HG03095 (cell line): ENCODE results near the gene TEAD3.
"Not testable (repeated sequence)": the region's sequence is repeated elsewhere in the genome, so short reads cannot be mapped to it uniquely, and the experiment has no call there.

ENCODE experiments used
- ATAC-seq: cut with Tn5 transposase; IDR thresholded peaks from one replicate; pipeline ENCODE4 v1.9.1; 2021; ENCODE audit warnings: moderate library complexity; ENCODE audit not compliant: unreplicated experiment

TEAD3 gene

GRCh38 chr6:35496841-35497570 lies at the start of gene TEAD3:
TEAD3 (minus strand) TSS chr6:35497079.
- ATAC-seq: no peak

- no peak for ATAC-seq
Measured at GRCh38 chr6:35544769-35545361, 48.0 kb upstream of the TEAD3 start.

GRCh38 chr6:35543459-35544193 lies 46.7 kb upstream of the TEAD3 start:
- ATAC-seq: no peak

- ATAC-seq: no peak
Measured at GRCh38 chr6:35541836-35542235, 45.0 kb upstream of the TEAD3 start.

- no peak for ATAC-seq
Measured at GRCh38 chr6:35539223-35539622, 42.3 kb upstream of the TEAD3 start.

GRCh38 chr6:35535847-35536246 lies 39.0 kb upstream of the TEAD3 start:
- ATAC-seq: not testable (repeated sequence)

GRCh38 chr6:35534407-35535170 lies 37.7 kb upstream of the TEAD3 start:
- no peak for ATAC-seq

GRCh38 chr6:35533981-35534380 lies 37.1 kb upstream of the TEAD3 start:
- no peak for ATAC-seq

GRCh38 chr6:35532126-35532525 lies 35.2 kb upstream of the TEAD3 start:
- no peak for ATAC-seq

GRCh38 chr6:35524380-35525020 lies 27.6 kb upstream of the TEAD3 start:
- ATAC-seq: no peak

- ATAC-seq: no peak
Measured at GRCh38 chr6:35522660-35523658, 26.1 kb upstream of the TEAD3 start.

GRCh38 chr6:35522151-35522550 lies 25.3 kb upstream of the TEAD3 start:
- no peak for ATAC-seq

GRCh38 chr6:35521235-35521634 lies 24.4 kb upstream of the TEAD3 start:
- no peak for ATAC-seq

GRCh38 chr6:35519313-35520015 lies 22.6 kb upstream of the TEAD3 start:
- ATAC-seq: no peak

GRCh38 chr6:35518566-35519312 lies 21.9 kb upstream of the TEAD3 start:
- no peak for ATAC-seq

- not testable (repeated sequence) for ATAC-seq
Measured at GRCh38 chr6:35517978-35518377, 21.1 kb upstream of the TEAD3 start.

GRCh38 chr6:35516712-35517111 lies 19.8 kb upstream of the TEAD3 start:
- no peak for ATAC-seq

GRCh38 chr6:35515939-35516338 lies 19.1 kb upstream of the TEAD3 start:
- not testable (repeated sequence) for ATAC-seq
